Astrocyte (in vitro differentiated cells and primary cell): ENCODE data around the gene MRGPRG.

ENCODE experiments used
- CTCF ChIP-seq: IDR thresholded peaks from 2 replicates; pipeline ENCODE4 v1.5.1; 2011; ENCODE audit warnings: low read depth, mild to moderate bottlenecking, inconsistent platforms, low read length, moderate library complexity; ENCODE audit not compliant: insufficient read depth
- EZH2 ChIP-seq: IDR thresholded peaks from 2 replicates; pipeline ENCODE4 v1.6.1; 2012; ENCODE audit warnings: mild to moderate bottlenecking, low read length, inconsistent platforms; ENCODE audit not compliant: insufficient read depth

GRCh38 chr11:3191586-3192324 lies 26.9 kb downstream of the MRGPRG start:
- TF ChIP-seq CTCF (no peak), EZH2 (no peak)
